ENCODE results near the gene CXCL12.

CXCL12 gene

GRCh38 chr10:44399659-44400451, 15.0 kb upstream of the CXCL12 start:
- no peak for DNase-seq

- no peak for DNase-seq
Measured at GRCh38 chr10:44398747-44399658, 14.1 kb upstream of the CXCL12 start.

- no peak for DNase-seq
Measured at GRCh38 chr10:44398271-44398670, 13.4 kb upstream of the CXCL12 start.

- no peak for DNase-seq
Measured at GRCh38 chr10:44397476-44398225, 12.8 kb upstream of the CXCL12 start.

GRCh38 chr10:44396671-44397191, 11.8 kb upstream of the CXCL12 start:
- DNase-seq = no peak

- no peak for DNase-seq
Measured at GRCh38 chr10:44395902-44396670, 11.2 kb upstream of the CXCL12 start.

GRCh38 chr10:44395396-44395795, 10.5 kb upstream of the CXCL12 start:
- peak in 1 of 2 experiments; percentile 8 for DNase-seq

GRCh38 chr10:44394696-44395381, 9.9 kb upstream of the CXCL12 start:
- no peak for DNase-seq

- DNase-seq = peak in 1 of 2 experiments; percentile 3
Measured at GRCh38 chr10:44393834-44394547, 9.1 kb upstream of the CXCL12 start.

- DNase-seq = peak in 1 of 2 experiments; percentile 1
Measured at GRCh38 chr10:44393051-44393630, 8.2 kb upstream of the CXCL12 start.

GRCh38 chr10:44392420-44392819, 7.5 kb upstream of the CXCL12 start:
- no peak for DNase-seq

- DNase-seq = peak in 1 of 2 experiments; percentile 4
Measured at GRCh38 chr10:44391981-44392380, 7.1 kb upstream of the CXCL12 start.

- DNase-seq = no peak
Measured at GRCh38 chr10:44390585-44391072, 5.7 kb upstream of the CXCL12 start.

GRCh38 chr10:44389556-44389955, 4.7 kb upstream of the CXCL12 start:
- no peak for DNase-seq

- peak in 1 of 2 experiments; percentile 8 for DNase-seq
Measured at GRCh38 chr10:44389150-44389549, 4.3 kb upstream of the CXCL12 start.

- DNase-seq = peak in 1 of 2 experiments; percentile 1
Measured at GRCh38 chr10:44388641-44389040, 3.7 kb upstream of the CXCL12 start.

- DNase-seq = peak; percentile 0 to 7
Measured at GRCh38 chr10:44387853-44388251, 3.0 kb upstream of the CXCL12 start.

GRCh38 chr10:44386546-44387052, 1.7 kb upstream of the CXCL12 start:
- DNase-seq = peak; percentile 39 to 59

- DNase-seq = peak; percentile 25 to 26
Measured at GRCh38 chr10:44385696-44386441, 972 bp upstream of the CXCL12 start.

Data from activated T-cell treated with anti-CD3 and anti-CD28 coated beads, Interleukin-2, amount 50 U/mL, for 48 hours (primary cell).